ENCODE results near the gene RTN4RL1. TPM values are rescaled to one million over a fixed set of nuclear protein-coding genes. Genes with fewer than 3 reads are reported as not detected.

Gene RTN4RL1
- total and polyA plus RNA-seq, 2 of the 13 experiments (the other 11 are each of a cell fraction or from before 2014, with no cell fraction given) = 0.01 TPM; not detected in 1

DNA sequence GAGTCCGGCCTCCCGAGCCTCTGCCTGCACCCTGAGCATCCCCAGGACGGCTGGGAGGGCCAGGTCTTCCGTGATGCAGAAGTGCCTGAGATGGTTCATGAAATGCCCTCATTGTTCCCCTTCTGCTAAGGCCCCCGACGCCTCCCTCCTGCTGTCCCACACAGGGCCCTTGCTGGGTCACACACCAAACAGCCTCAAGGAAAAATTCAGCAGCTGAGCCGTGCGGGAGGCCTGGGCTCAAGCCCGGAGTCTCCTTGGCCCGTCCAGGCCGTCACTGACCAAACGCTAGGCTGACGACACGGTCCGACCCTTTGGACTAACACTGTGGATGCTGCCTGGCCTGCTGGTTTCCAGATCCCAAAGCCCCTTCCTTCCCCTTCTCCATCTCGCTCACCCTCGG, 90.2 kb downstream of the RTN4RL1 start:
- ChIA-PET CTCF (ENCODE audit: low intra/inter-chr PET ratio, low total read pairs) (no interaction called here), POLR2A (no interaction called here)
- Histone ChIP-seq H3K27ac (ENCODE audit: extremely low read length, insufficient read depth, low read length) (no peak overlapping the region), H3K9ac (ENCODE audit: insufficient read depth, low read depth, low read length) (no peak overlapping the region), H3K4me1 (ENCODE audit: insufficient read depth, low read length) (peaks cover 7% of the 10 kb centered on the region; the same call in 1 of the 2 replicates), H3K27me3 (ENCODE audit: control insufficient read depth in 1 of 2, insufficient read depth in 2 of 2, low read length in 2 of 2) (peaks cover 26 to 72% of the 10 kb centered on the region in 2 experiments; a peak in 4 of 5 replicates), H3K4me2 (ENCODE audit: low read depth, low read length) (no peak overlapping the region), H3K4me3 (replicated peaks in 1 of 3; ENCODE audit: insufficient read depth in 1 of 3, low read depth in 2 of 3, low read length in 3 of 3) (no peak overlapping the region), H3K79me2 (ENCODE audit: insufficient read depth, low read length) (no peaks in the 10 kb centered on the region), H4K20me1 (ENCODE audit: insufficient read depth, low read length) (no peaks in the 10 kb centered on the region), H3K9me3 (ENCODE audit: low read length) (no peaks in the 10 kb centered on the region), H3K36me3 (replicated peaks in 1 of 2; ENCODE audit: control insufficient read depth in 1 of 2, insufficient read depth in 2 of 2, low read length in 2 of 2) (no peaks in the 10 kb centered on the region), H2AFZ (ENCODE audit: low read length) (no peak overlapping the region)
- DNase-seq (ENCODE audit: low spot score) (no peak), ATAC-seq (no peak), FAIRE-seq (no peak)
- intact Hi-C loops (cut with micrococcal nuclease; ENCODE audit: unreplicated experiment) = no loop called here
- TF ChIP-seq ZNF460 (CRISPR knock-in tag; IDR thresholded peaks at IDR 0.05; ENCODE audit: borderline replicate concordance) (no peak), ZNF746 (CRISPR knock-in tag; IDR thresholded peaks at IDR 0.05) (no peak)
- no TSS peak for BruUV-seq (replicated peaks)
- 9% methylated on average over 11 of the region's 17 CpGs for WGBS (ENCODE audit: low lambda C conversion rate)
- in situ Hi-C loops (cut with HindIII; ENCODE audit: extremely low pct_ligation_motif_present, low pct_unique_long_range_greater_than_20kb) = no loop called here

- 29% methylated on average over 5 of the region's 27 CpGs for WGBS (ENCODE audit: low lambda C conversion rate)
- no peaks in the 10 kb centered on the region for H3K36me3 ChIP-seq (replicated peaks in 1 of 2; ENCODE audit: control insufficient read depth in 1 of 2, insufficient read depth in 2 of 2, low read length in 2 of 2)
- in situ Hi-C loops (cut with HindIII; ENCODE audit: extremely low pct_ligation_motif_present, low pct_unique_long_range_greater_than_20kb) = no loop called here
- no peak overlapping the region for H3K4me3 ChIP-seq (replicated peaks in 1 of 3; ENCODE audit: insufficient read depth in 1 of 3, low read depth in 2 of 3, low read length in 3 of 3)
- H3K4me2 ChIP-seq (ENCODE audit: low read depth, low read length) = no peak overlapping the region
- H3K9ac ChIP-seq (ENCODE audit: insufficient read depth, low read depth, low read length) = no peak overlapping the region
- no peaks in the 10 kb centered on the region for H3K79me2 ChIP-seq (ENCODE audit: insufficient read depth, low read length)
- no peak overlapping the region for H3K27ac ChIP-seq (ENCODE audit: extremely low read length, insufficient read depth, low read length)
- ATAC-seq = no peak
- no peak for FAIRE-seq
- H3K9me3 ChIP-seq (ENCODE audit: low read length) = no peaks in the 10 kb centered on the region
- CTCF ChIA-PET (ENCODE audit: low intra/inter-chr PET ratio, low total read pairs) = no interaction called here
- POLR2A ChIA-PET = no interaction called here
- intact Hi-C loops (cut with micrococcal nuclease; ENCODE audit: unreplicated experiment) = loop anchor here (2.0 kb wide), 1 partner anchor 15 kb away; no protein-coding TSS in a partner anchor
- H4K20me1 ChIP-seq (ENCODE audit: insufficient read depth, low read length) = no peaks in the 10 kb centered on the region
- no peak for DNase-seq (ENCODE audit: low spot score)
- BruUV-seq (replicated peaks) = no TSS peak
- H2AFZ ChIP-seq (ENCODE audit: low read length) = no peak overlapping the region
- peaks cover 26 to 69% of the 10 kb centered on the region in 2 experiments; a peak in 4 of 5 replicates for H3K27me3 ChIP-seq (ENCODE audit: control insufficient read depth in 1 of 2, insufficient read depth in 2 of 2, low read length in 2 of 2)
- peaks cover 7% of the 10 kb centered on the region; the same call in 1 of the 2 replicates for H3K4me1 ChIP-seq (ENCODE audit: insufficient read depth, low read length)
- TF ChIP-seq RAD21 (CRISPR knock-in tag; IDR thresholded peaks at IDR 0.05) (no peak), ZNF468 (CRISPR knock-in tag; IDR thresholded peaks at IDR 0.05) (no peak), RXRB (CRISPR knock-in tag; IDR thresholded peaks at IDR 0.05; ENCODE audit: borderline replicate concordance) (no peak), ZBTB8A (CRISPR knock-in tag; IDR thresholded peaks at IDR 0.05; ENCODE audit: borderline replicate concordance, low read depth) (no peak), CBFB (CRISPR knock-in tag; IDR thresholded peaks at IDR 0.05) (no peak), FOXO4 (CRISPR knock-in tag; conservative IDR thresholded peaks at IDR 0.05) (no peak), RARG (CRISPR knock-in tag; IDR thresholded peaks at IDR 0.05; ENCODE audit: low read depth) (no peak), PHF5A (CRISPR knock-in tag; IDR thresholded peaks at IDR 0.05; ENCODE audit: low read depth, unreplicated experiment) (no peak), NKX3-1 (CRISPR knock-in tag; IDR thresholded peaks at IDR 0.05) (no peak), ZNF362 (CRISPR knock-in tag; IDR thresholded peaks at IDR 0.05; ENCODE audit: borderline replicate concordance) (no peak), PRMT3 (CRISPR knock-in tag; IDR thresholded peaks at IDR 0.05; ENCODE audit: borderline replicate concordance, low read depth) (no peak)
- TF ChIP-seq, protein P1, sequence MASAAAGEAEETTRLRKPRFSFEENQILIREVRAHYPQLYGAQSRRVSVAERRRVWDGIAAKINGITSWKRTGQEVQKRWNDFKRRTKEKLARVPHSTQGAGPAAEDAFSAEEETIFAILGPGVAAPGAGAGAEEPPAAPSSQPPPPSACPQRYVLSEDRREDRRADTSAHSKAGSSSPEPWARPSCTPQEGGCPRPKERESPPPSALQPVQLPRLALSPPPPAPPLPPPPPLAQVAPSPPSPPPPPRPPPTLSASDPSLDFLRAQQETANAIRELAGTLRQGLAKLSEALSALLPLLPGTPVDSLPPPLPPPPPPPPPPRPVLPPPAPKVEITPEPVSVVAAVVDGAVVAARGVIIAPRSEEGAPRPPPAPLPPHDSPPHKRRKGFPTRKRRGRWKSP (CRISPR knock-in tag; IDR thresholded peaks at IDR 0.05) = no peak
Measured at GRCh38 chr17:1933875-1934715, 91.0 kb downstream of the RTN4RL1 start.

All from HepG2 (cell line).